ENCODE data around the gene CLCC1.
"Not testable (repeated sequence)": the region's sequence is repeated elsewhere in the genome, so short reads cannot be mapped to it uniquely, and the experiment has no call there.

CLCC1 gene

GRCh38 chr1:108963052-108963686 lies at the start of gene CLCC1:
Gene CLCC1, minus strand, starts transcription at chr1:108963484. Its CDS starts 13,047 bp downstream, at chr1:108950437.
- peak; percentile 90 for DNase-seq (ENCODE audit: low spot score)

DNA sequence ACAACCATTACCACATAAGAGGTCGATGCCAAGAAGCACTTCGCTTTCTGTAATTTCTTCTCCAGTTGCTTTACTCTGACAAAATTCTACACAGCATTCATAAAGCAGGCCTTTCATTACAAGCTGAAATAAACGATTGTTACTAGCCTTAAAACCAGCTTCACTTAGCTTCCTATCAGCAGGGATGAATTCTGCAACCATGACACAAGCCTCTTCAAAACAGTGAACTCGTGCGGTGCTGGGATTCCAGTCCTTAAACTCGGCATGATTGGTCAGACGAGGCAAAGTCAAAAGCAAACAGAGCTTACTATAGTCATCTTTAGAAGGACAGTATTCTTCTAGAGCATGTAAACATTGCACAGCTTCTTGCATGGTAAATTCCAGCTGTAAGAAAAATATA lies 48.1 kb upstream of the CLCC1 start:
- no peak for DNase-seq (ENCODE audit: low spot score)

DNA sequence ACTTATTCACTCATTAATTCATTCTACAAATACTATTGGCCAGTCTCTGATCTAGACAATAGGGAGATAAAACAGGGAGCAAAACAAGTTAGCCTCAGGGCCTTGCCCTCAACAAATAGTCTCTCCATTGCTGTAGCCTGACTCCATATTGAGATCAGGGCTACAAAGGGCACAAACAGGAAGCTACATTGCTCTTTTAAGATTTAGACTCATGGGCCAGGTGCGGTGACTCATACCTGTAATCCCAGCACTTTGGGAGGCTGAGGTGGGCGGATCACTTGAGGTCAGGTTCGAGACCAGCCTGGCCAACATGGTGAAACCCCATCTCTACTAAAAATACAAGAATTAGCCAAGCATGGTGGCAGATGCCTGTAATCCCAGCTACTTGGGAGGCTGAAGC lies 33.3 kb upstream of the CLCC1 start:
- not testable (repeated sequence) for DNase-seq (ENCODE audit: low spot score)

GRCh38 chr1:108983114-108983513 lies 19.8 kb upstream of the CLCC1 start:
- no peak for DNase-seq (ENCODE audit: low spot score)

GRCh38 chr1:108976658-108977057 lies 13.4 kb upstream of the CLCC1 start:
- no peak for DNase-seq (ENCODE audit: low spot score)

GRCh38 chr1:108972951-108973350 lies 9.7 kb upstream of the CLCC1 start:
- no peak for DNase-seq (ENCODE audit: low spot score)

DNA sequence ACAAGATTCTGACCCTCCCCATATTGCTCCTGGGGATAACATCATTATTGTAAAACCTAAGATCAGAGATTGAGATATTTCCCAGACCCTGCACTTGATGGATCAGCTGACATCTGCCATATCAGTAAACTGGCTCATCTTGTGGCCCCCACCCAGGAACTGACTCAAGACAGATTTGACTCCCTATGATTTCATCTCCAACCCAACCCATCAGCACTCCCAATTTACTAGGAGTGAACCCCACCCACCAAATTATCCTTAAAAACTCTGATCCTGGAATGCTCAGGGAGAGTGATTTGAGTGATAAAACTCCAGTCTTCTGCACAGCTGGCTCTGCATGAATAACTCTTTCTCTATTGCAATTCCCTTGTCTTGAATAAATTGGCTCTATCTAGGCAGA lies 6.1 kb upstream of the CLCC1 start:
- no peak for DNase-seq (ENCODE audit: low spot score)

DNA sequence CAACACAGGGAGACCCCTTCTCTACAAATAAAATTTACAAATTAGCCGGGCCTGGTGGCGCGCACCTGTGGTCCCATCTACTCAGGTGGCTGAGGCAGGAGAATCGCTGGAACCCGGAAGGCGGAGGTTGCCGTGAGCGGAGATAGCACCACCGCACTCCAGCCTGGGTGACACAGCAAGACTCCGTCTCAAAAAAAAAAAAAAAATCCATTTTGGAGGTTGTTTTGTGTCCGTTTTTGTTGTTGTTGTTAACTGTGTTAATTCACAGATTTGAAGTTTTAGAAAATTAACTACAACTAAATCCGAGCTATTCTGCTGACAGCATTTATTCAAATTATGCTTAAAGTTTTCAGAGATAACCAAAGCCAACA lies 618 bp downstream of the CLCC1 start:
- no peak for DNase-seq (ENCODE audit: low spot score)

DNA sequence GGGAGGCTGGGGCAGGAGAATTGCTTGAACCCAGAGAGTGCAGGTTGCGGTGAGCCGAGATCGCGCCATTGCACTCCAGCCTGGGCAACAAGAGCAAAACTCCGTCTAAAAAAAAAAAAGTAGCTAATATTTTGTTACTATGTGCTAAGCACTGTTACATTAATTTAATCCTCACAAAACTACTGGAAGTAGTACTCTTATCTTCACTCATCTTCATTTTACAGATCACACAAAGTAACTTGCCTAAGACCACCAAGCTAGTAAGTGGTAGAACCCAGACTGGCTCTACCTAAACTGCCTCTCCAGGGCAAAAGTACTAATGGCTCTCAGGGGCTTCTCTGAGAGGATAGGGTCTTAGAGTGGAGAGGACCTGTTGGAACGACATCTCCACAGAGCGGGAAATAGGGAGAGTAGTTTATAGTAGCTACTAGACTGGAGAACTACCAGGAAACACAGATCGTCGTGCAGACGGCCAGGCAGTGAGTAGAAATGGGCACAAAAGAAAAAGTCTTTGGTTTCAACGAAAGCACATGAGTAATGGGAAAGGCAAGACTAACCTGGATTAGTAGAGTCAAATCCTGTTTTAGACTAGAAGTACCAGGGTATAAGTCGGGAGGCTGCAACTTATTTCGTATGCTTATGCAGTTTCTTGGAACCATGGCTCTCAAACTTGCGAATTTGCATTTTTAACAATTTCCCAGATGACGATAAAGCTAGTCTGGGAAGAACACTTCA lies 1.4 kb downstream of the CLCC1 start:
- DNase-seq (ENCODE audit: low spot score), result no peak

GRCh38 chr1:108961198-108961597 lies 2.1 kb downstream of the CLCC1 start:
- peak; percentile 36 for DNase-seq (ENCODE audit: low spot score)

DNA sequence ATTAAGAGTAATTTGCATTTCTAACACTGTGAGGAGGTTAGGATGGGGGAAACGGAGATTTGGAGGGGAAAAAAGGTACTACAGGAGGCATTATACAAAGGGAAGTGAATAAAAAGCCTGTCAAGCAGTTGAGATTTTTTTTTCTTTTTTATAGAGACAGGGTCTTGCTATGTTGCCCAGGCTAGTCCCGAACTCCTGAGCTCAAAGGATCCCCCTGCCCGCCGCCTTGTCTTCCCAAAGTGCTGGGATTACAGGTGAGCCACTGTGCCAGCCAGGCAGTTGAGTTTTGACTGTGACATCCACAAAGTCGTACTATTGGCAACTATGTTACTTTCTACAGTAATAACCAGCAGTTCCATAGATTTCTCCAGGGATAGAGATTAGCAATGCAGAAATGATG lies 2.6 kb downstream of the CLCC1 start:
- no peak for DNase-seq (ENCODE audit: low spot score)

DNA sequence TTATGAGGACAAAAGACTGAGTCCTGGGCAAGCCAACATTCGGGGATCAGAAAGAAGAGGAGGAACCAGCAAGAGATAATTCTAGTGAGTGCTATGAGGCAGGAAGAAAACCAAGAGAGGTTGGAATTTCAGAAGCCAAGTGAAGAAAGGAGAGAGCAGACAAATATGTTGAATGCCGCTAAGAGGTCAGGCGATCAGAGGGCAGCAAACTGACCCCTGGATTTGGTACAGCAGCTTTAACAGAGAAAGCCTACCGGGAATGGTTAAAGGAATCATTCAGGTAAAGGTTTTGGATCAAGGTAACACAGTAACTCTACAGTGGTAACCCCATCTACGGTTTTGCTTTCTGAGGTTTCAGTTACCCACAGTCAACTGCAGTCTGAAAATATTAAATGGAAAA lies 5.4 kb downstream of the CLCC1 start:
- DNase-seq (ENCODE audit: low spot score), result no peak

DNA sequence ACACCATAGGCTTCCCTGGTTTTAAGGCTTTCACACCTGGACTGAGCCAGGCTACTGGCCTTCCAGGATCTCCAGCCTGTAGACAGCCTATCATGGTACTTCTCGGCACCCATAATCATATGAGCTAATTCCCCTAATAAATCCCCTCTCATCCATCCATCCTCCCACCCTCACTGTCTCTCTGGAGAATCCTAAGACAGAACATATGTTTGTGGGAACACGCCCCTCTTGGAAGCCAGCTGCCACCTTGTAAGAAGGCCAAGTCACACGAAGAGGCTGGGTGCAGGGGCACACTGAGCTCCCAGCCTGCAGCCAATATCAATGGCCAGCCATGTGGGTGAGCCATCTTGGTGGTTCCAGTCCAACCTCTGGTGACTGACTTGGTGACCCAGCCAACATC lies 7.4 kb downstream of the CLCC1 start:
- no peak for DNase-seq (ENCODE audit: low spot score)

DNA sequence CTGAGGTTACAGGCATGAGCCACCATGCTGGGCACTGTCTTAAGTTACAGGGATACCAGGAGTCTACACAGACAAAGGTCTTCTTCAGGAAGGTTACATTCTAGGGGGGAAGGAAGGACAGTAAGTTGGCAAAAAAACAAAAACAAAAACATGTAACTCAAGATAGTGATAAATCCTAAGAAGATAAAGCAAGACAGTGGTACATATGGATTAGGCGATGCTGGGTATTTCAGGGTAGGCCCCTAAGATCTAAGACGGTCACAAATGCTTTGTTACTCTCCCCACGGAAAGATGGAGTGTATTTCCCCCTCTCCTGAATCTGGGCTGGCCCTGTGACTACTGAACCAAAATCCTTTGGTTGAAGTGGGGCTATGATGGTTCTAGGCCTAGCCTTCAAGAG lies 8.2 kb downstream of the CLCC1 start:
- DNase-seq (ENCODE audit: low spot score), result no peak

GRCh38 chr1:108953452-108953851 lies 9.8 kb downstream of the CLCC1 start:
- DNase-seq (ENCODE audit: low spot score), result no peak

DNA sequence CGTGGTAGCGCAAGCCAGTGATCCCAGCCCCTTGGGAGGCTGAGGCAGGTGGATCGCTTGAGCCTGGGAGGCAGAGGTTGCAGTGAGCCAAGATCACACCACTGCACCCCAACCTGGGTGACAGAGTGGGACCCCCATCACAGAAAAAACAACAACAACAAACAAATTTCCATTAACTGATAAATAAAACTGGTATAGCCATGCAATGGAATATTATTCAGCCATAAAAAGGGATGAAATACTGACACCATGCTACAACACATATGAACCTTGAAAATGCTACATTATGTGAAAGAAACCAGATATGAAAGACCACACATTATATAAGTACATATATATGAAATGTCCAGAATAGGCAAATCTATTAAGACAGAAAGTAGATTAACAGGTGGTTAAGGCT lies 12.0 kb downstream of the CLCC1 start:
- DNase-seq (ENCODE audit: low spot score), result no peak

DNA sequence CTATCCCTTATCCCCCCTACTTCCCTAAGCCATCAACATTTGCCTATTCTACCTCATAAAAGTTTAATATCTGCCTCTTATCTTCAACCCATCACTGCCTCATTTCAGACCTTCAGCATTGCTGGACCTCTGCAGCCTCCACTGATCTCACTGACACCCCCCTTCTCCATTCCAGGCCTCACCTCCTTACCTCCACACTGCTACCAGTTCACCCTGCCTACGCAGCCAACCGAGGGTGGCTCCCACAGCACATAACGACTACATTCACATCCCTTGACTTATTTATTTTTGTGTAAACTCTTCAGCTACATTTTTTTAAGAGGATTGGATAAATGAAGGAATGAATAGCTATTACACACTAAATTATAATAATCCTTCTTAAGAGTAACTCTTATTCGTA lies 14.2 kb downstream of the CLCC1 start:
- no peak for DNase-seq (ENCODE audit: low spot score)

DNA sequence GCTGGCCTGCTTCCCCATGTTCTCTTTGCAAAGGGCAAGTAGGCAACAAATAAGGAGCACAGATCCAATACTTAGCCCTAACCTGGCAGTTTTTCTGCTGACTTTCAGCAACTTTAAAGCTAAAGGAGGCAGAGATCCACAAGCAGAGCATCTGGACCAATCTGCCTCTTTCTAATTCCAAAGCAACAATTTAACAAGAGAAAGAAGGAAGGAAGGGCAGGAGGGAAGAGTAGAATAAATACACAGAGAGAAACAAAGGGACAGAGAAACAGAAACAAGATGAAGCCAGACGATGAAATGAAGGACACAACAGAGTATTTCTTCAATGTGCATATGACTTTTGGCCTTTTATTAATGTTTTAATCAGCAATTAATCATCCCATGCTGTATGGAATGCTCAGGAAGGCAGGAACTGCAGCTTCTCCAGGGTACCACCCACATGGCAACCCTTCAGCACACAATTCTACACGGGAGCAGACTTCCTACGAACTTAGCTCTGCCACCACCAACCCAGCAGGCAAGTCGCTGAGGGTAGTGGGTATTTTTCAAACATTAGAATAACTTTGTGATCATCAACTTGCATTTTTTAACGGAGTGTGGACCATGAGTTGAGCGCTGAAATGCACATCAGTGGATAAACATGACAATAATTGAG lies 15.3 kb downstream of the CLCC1 start:
- DNase-seq (ENCODE audit: low spot score), result no peak

DNA sequence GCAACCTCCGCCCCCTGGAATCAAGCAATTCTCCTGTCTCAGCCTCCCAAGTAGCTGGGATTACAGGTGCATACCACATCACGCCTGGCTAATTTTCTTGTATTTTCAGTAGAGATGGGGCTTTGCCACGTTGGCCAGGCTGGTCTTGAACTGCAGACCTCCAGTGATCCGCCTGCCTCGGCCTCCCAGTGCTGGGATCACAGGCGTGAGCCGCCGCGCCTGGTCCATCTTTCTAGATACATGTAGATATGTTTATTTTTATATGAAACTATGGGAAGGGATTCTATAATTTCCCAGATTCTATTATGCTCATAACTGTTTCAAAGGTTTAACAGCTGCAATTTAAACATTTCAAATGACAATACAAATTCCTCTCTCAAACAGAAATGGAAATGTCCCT lies 27.1 kb downstream of the CLCC1 start:
- no peak for DNase-seq (ENCODE audit: low spot score)

- no peak for DNase-seq (ENCODE audit: low spot score)
Observed at GRCh38 chr1:108933944-108934343, 29.3 kb downstream of the CLCC1 start.

GRCh38 chr1:108927565-108927964 lies 35.7 kb downstream of the CLCC1 start:
- DNase-seq (ENCODE audit: low spot score), result not testable (repeated sequence)

GRCh38 chr1:108925920-108926319 lies 37.4 kb downstream of the CLCC1 start:
- no peak for DNase-seq (ENCODE audit: low spot score)

GRCh38 chr1:108916788-108917187 lies 46.5 kb downstream of the CLCC1 start:
- DNase-seq (ENCODE audit: low spot score), result no peak
